Suprapubic skin (tissue), 3 donors: ENCODE data around the gene STAC3.

ENCODE experiments used
- CTCF ChIP-seq, 2 donors: fragments of 200-600 bp in 1 of 2; fragments of 450-650 bp in 1 of 2; sonication (generic) in 1 of 2; IDR thresholded peaks; one replicate each; pipeline ENCODE4 v1.5.1; 2016 to 2019; ENCODE audit warnings: antibody characterized with exemption in 2 of 2, mild to moderate bottlenecking in 1 of 2, moderate library complexity in 1 of 2
- POLR2A ChIP-seq, 2 donors: fragments of 450-650 bp; IDR thresholded peaks; one replicate each; pipeline ENCODE4 v1.6.1; 2017; ENCODE audit warnings: antibody characterized with exemption in 2 of 2, mild to moderate bottlenecking in 2 of 2, moderate library complexity in 2 of 2

- TF ChIP-seq POLR2A (IDR thresholded peaks at IDR 0.05) (no peak), CTCF (IDR thresholded peaks at IDR 0.05) (no peak)
Measured at GRCh38 chr12:57272337-57273151, 21.6 kb upstream of the STAC3 start.
